ENCODE data around the gene CD33. TPM values are rescaled to one million over a fixed set of nuclear protein-coding genes. Genes with fewer than 3 reads are reported as not detected.

The CD33 gene
- total RNA-seq, 1 donor from 2014 or later = not detected

GRCh38 chr19:51192689-51193088 lies 32.2 kb upstream of the CD33 start:
- no peak for TF ChIP-seq CTCF (IDR thresholded peaks at IDR 0.05; ENCODE audit: partially characterized antibody, unreplicated experiment)
- H3K4me3 Mint-ChIP-seq (ENCODE audit: unreplicated experiment) = no peak overlapping the region
- H3K27me3 Mint-ChIP-seq (ENCODE audit: unreplicated experiment) = no peaks in the 10 kb centered on the region
- peaks cover 3% of the 10 kb centered on the region for H3K9me3 Mint-ChIP-seq (ENCODE audit: unreplicated experiment)
- H3K4me1 Mint-ChIP-seq (ENCODE audit: low read depth, unreplicated experiment) = no peaks in the 10 kb centered on the region
- no peak overlapping the region for H3K27ac Mint-ChIP-seq (ENCODE audit: unreplicated experiment)
- H3K36me3 Mint-ChIP-seq (ENCODE audit: unreplicated experiment) = no peaks in the 10 kb centered on the region
- DNase-seq = no peak

- H3K4me1 Mint-ChIP-seq (ENCODE audit: low read depth, unreplicated experiment) = no peaks in the 10 kb centered on the region
- no peaks in the 10 kb centered on the region for H3K27me3 Mint-ChIP-seq (ENCODE audit: unreplicated experiment)
- no peak overlapping the region for H3K27ac Mint-ChIP-seq (ENCODE audit: unreplicated experiment)
- H3K4me3 Mint-ChIP-seq (ENCODE audit: unreplicated experiment) = no peak overlapping the region
- TF ChIP-seq CTCF (IDR thresholded peaks at IDR 0.05; ENCODE audit: partially characterized antibody, unreplicated experiment) = no peak
- H3K36me3 Mint-ChIP-seq (ENCODE audit: unreplicated experiment) = no peaks in the 10 kb centered on the region
- H3K9me3 Mint-ChIP-seq (ENCODE audit: unreplicated experiment) = peaks cover 2% of the 10 kb centered on the region
- no peak for DNase-seq
Measured at GRCh38 chr19:51194527-51195315, 30.2 kb upstream of the CD33 start.

GRCh38 chr19:51195316-51195586 lies 29.6 kb upstream of the CD33 start:
- TF ChIP-seq CTCF (IDR thresholded peaks at IDR 0.05; ENCODE audit: partially characterized antibody, unreplicated experiment) = no peak
- no peak overlapping the region for H3K4me3 Mint-ChIP-seq (ENCODE audit: unreplicated experiment)
- DNase-seq = no peak
- no peaks in the 10 kb centered on the region for H3K4me1 Mint-ChIP-seq (ENCODE audit: low read depth, unreplicated experiment)
- no peaks in the 10 kb centered on the region for H3K27me3 Mint-ChIP-seq (ENCODE audit: unreplicated experiment)
- no peaks in the 10 kb centered on the region for H3K36me3 Mint-ChIP-seq (ENCODE audit: unreplicated experiment)
- H3K27ac Mint-ChIP-seq (ENCODE audit: unreplicated experiment) = no peak overlapping the region
- H3K9me3 Mint-ChIP-seq (ENCODE audit: unreplicated experiment) = peaks cover 2% of the 10 kb centered on the region

- Mint-ChIP-seq H3K4me1 (ENCODE audit: low read depth, unreplicated experiment) (no peaks in the 10 kb centered on the region), H3K27me3 (ENCODE audit: unreplicated experiment) (no peaks in the 10 kb centered on the region)
Measured at GRCh38 chr19:51195616-51196015, 29.3 kb upstream of the CD33 start.

More at GRCh38 chr19:51195616-51196015, 29.3 kb upstream of the CD33 start:
- no peak overlapping the region for H3K4me3 Mint-ChIP-seq (ENCODE audit: unreplicated experiment)
- no peak overlapping the region for H3K27ac Mint-ChIP-seq (ENCODE audit: unreplicated experiment)
- no peaks in the 10 kb centered on the region for H3K36me3 Mint-ChIP-seq (ENCODE audit: unreplicated experiment)
- peaks cover 2% of the 10 kb centered on the region for H3K9me3 Mint-ChIP-seq (ENCODE audit: unreplicated experiment)
- no peak for TF ChIP-seq CTCF (IDR thresholded peaks at IDR 0.05; ENCODE audit: partially characterized antibody, unreplicated experiment)
- no peak for DNase-seq

Measured in glutamatergic neuron (in vitro differentiated cells).